ENCODE results near the gene PGS1.

DNA sequence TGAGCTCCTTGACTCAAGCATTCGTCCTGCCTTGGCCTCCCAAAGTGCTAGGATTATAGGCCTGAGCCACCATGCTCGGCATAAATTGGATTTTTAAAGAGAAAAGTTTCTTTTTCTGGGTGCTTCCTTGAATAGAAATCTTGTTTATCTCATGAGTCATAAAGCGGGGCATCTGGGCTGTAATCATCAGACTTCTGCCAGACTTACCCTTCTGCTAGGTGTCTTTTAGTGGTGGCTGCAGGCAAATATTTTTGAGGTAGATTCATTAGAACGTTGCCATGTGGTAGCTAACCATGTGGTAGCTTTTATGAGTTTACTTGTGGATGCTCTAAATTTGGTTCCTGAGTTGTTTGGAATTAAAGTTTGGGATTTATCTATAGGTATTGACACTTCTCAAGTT lies 13.4 kb downstream of the PGS1 start:
- TF ChIP-seq POLR2A (IDR thresholded peaks at IDR 0.05; ENCODE audit: low read length) (no peak), GATA1 (IDR thresholded peaks at IDR 0.05; ENCODE audit: low read depth, low read length) (no peak)

Data from erythroblast (primary cell).